Measurements from ENCODE around the gene AACS.
"Not testable (repeated sequence)": the region's sequence is repeated elsewhere in the genome, so short reads cannot be mapped to it uniquely, and the experiment has no call there.

AACS gene

DNA sequence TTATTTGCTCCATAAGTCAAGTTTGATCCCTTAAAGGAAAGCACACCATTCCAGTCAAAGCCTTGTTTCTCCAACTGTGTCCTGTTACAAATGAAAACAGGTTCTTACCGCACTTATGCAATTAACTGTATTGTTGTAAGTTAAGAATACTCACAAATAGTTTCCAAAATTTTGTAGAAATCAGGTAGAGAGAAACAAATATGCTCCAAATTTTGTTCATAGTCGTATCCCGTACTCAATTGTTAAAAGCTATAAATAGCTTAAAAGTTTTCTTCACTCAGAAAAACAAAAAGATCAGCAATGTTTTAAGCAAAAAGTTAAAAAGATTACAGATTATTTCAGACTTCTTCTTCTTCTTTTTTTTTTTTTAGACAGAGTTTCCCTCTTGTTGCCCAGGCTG lies 4.0 kb upstream of the AACS start:
- no peak for DNase-seq

DNA sequence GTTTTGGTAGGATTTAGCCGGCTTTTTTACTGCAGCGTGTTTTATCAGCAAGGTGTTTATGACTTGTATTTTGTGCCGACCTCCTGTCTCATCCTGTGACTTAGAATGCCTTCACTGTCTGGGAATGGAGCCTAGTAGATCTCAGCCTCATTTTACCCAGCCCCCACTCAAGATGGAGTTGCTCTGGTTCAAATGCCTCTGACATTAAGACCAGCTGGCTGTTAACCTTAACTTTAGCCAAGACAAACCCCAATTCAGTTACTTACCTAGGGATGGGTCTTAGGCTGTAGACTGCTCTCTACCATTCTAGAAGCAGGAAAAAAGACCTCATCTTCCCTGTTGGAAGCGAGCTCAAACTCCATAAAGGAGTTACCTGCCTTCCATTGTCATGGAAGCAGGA lies 1.7 kb upstream of the AACS start:
- not testable (repeated sequence) for DNase-seq

DNA sequence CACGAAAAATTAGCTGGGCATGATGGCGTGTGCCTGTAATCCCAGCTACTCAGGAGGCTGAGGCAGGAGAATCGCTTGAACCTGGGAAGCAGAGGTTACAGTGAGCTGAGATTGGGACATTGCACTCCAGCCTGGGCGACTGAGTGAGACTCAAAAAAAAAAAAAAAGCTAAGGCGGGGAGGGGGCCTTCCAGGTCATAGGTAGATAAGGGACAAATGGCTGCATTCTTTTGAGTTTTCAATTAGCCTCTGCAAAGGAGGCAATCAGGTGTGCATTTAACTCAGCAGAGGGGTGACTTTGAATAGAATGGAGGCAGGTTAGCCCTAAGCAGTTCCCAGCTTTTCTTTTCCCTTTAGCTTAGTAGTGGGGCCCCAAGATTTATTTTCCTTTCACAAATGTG lies 743 bp upstream of the AACS start:
- no peak for DNase-seq

DNA sequence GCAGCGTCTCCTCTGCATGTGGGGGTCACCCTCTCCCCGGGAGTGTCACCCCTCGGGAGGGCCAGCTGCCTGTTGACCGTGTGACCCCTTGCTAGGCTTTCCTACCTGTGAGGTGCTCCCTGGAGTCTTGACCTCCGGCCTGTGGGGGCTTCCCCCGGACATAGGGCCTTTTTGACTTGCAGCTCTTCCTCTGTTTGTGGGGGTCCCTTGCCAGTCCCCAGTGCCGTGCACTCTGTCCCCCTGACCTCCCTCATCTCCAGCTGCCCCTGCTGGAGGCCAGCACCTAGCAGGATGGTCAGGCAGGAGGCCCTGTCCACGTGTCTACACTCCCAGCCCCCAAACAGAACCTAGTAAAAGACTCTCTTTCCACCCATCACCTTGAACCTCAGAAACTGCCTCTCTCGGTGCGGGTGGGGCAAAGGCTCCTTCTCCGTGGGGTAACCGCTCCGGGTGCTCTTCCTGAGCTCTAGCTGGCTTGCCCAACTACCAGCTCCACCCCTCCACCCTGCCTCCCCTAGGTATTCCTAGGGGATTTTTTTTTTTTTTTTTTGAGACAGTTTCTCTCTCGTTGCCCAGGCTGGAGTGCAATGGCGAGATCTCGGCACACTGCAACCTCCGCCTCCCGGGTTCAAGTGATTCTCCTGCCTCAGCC lies 810 bp downstream of the AACS start:
- DNase-seq = no peak

DNA sequence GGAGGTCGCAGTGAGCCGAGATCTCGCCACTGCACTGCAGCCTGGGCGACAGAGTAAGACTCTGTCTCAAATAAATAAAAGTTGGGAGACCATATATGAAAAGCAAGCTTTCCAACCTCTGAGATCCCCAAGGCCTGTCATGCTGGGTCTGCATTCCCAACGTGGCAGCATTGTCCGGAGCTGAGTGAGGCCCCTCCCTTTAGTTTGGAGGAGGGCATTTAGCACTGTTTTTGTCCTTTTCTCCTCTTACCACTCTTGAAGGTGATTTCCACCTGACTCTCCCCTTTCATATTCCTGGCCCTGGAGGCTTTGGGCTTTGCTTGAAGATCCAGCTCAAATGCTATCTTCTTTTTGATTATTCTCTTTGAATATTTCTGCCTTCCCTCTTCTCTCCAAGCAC lies 3.2 kb downstream of the AACS start:
- no peak for DNase-seq

DNA sequence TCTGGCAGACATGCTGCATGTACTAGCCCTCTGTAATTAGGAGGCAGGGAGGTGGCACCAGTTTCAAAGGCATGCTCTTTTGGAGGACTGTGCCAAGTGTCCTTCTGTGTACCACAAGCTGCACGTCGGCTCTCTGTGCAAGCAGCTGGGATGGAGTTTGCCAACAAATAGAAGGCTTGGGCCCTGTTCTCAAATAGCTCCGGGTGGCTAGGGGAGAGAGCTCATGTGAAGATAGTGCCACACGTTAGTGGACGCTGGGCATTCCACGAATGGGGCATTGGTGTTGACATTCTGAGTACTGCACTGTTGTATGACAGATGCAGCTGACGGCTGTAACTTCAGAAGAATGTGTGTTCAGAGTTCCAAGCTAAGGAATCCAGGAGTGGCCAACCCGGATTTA lies 4.4 kb downstream of the AACS start:
- no peak for DNase-seq

DNA sequence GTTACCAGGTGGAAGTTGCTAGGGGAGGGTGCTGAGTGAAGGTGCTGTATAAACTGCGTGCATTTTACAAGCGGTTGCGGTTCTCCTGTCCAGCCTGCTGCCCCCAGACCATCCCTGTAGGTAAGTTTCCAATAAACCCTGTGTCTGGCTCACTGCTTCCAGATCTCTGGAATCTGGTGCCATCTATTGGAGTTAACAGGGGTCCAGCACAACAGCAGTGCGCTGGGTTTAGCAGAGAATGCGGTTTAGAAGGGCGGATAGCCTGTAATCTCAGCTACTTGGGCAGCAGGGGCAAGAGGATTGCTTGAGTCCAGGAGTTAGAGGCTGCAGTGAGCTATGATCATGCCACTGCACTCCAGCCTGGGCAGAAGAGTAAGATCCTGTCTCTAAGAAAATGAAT lies 4.9 kb downstream of the AACS start:
- no peak for DNase-seq

DNA sequence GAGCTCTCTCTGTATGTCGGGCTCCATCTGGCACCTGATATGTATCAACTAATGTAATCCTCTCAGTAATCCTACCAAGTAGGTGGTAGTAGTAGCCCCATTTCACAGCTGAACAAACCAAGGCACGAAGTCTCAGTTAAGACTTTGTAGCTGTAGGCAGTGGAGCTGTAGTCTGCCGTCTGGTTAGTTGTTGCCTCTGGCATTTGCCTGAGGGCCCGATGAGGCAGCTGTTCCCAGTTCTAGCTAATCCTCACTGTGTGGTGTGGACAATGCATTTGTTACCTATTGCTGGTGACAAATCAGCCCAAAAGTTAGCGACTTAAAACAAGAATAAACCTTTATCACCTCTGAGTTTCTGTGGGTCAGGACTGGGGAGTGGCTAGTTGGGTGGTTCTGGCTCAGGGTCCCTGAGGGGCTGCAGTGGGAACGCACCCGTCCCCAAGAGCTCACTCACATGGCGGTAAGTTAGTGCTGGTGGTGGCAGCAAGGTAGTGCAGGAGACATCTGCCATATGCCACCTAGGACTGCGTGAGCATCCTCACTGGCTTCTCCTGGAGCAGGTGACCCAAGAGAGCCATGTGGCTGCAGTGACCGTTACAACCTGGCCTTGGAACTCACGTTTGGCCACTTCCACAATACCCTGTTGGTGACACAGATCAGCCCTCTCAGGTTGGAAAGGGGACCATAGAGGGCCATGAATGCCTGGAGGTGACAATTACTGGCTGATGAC lies 5.6 kb downstream of the AACS start:
- no peak for DNase-seq

DNA sequence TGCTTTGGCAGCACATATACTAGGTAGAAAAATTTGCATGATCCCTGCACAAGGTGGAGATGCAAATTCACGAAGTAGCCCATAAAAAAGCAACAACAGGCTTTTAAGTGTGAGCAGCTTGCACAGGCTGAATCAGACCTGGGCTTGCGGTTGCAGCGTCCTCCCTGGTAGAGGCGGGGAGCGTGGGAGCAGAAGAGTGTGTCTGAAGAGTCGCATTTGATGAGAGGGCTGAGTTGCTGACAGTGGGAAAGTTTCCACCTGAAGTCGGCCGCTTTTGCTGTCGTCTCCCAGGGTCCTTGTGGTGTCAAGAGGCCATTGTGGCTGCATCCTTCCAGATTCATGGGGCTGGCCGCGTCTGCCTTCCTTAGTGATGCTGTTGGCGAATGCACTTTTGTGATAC lies 6.2 kb downstream of the AACS start:
- DNase-seq = no peak

DNA sequence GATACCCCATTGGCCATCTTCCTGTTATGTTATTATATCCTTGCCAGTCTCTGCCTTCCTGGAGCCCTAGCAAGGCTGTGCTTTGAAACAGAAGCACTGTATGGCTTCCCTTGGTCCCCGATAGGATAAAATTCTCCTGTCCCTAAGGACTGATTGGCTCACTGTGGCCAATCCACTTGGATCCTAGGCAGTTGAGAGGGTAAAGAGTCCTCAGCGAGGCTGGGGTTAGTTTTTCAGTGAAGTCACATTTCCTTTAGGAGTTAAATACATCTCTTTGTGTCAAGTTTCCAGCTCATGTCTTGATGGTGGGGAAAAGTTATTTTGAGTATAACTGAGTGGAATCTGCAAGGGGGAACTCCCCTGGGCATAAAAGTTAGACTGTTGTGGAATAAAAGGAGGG lies 7.3 kb downstream of the AACS start:
- DNase-seq = no peak

DNA sequence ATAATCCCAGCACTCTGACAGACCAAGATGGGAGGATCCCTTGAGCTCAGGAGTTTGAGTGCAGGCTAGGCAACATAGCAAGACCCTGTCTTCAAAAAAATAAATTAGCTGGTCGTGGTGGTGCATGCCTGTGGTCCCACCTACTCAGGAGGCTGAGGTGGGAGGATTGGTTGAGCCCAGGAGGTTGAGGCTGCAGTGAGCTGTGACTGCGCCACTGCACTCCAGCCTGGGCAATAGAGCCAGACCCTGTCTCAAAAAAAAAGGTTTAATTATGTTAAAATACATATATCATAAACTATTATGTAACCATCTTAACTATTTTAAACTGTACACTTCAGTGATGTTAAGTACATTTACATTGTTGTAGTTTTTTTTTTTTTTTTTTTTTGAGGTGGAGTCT lies 9.1 kb downstream of the AACS start:
- not testable (repeated sequence) for DNase-seq

DNA sequence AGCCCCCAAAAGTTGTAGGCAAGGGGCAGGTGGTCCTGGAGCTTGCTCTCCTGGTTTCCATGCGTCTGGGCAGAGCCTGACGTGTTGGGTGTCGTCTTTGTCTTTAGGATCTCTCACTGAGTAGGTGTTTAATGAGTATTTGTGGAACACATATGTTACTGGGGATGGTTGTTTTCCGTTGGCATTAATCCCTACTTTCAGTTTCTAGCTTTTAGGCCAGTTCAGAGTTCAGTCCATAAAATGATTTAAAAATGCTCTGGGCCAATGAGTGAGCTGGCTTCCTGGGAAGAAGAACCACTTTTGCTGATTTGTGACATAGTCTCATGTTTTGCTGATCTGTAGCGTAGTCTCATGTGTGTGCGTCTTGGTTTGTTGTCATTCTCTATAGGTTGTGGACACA lies 10.9 kb downstream of the AACS start:
- no peak for DNase-seq

DNA sequence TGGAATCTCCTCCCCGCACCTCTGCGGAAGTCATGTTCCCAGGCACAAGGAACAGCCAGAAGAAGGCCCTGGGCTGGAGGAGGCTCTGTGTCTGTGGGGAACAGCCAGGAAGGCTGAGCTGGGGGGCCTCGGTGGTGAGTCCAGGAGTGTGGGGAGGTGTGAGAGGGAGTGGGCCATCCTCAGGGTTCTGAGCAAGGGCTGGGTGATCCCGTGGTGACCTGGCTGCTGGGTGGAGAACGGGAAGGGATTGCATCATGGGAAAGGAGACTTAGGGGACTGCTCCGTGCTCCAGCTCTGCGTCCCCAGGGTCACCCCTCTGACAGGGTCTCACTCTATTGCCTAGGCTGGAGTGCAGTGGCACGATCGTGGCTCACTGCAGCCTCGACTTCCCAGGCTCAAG lies 13.8 kb downstream of the AACS start:
- DNase-seq = no peak

DNA sequence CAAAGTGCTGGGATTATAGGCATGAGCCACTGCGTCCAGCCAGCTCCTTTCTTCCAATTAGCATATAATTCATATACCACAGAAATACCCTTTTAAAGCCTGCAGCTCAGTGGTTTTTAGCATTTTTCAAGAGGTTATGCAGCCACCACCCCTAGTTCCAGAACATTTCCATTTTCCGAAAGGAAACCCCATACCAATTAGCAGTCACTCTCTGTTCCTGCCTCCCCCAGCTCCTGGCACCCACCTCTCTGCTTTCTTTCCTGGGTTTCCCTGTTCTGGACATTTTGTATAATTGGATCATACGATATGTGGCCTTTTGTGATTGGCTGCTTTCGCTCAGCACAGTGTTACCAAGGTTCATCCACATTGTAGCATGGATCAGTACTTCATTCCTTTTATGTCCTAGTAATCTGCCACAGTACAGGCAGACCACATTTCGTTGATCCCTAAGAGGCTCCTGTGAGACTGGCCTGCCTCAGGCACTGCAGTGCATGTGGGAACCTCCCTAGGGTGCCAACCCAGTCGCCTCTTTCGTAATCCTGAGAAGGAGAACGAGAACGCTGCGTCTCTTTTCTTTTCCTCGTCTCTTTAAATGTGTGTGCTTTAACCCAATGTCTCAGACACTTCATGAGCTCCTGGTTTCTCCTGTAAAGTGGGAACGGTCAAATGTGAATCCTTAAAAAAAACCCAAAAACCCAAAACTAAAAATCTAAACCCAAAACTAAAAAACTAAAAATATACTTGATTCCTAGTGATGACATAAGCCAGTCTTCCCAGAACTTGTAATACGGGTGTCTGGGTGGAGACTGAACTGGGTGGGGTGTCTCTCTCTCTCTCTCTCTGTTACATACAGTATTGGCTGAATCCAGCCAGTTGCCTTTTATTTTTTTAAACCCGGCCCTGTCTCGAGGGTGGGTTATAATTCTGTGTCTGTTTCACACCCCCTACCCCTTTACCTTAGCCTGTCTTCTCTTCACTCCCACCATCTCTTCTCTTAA lies 14.7 kb downstream of the AACS start:
- no peak for DNase-seq

DNA sequence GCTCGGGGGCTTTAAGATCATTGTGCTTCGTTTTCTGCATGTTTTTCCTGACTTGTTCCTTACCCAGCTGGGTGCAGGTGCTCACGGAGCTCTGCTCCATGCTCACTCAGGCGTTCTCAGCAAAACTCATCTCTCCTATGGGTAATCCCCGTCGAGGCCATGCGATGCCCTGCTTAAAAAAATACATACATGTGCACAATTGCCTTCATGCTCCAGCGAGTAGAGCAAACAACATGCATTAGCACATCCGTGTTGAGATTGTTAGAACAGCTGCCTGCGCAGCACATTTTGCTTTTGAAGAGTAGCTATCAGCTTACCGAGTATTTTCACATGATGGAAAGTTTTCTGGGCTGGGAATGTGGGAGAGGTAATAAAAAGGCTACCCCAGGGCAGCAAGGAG lies 16.2 kb downstream of the AACS start:
- no peak for DNase-seq

DNA sequence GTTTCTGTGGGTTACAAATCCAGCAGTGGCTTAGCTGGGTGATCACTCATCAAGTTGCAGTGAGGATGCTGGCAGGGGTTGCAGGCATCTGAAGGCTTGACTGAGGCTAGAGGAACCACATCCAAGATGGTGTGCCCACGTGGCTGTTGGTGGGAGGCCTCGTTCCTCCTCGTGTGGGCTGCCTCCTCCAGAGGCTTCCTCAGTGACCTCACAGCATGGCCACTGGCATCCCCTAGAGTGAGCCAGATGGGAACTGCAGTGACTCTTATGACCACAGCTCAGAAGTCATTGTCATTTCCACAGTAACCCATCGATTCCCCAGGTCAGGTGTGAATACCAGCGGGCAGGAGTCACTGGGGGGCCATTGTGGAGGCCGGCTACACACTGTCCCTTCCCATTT lies 17.8 kb downstream of the AACS start:
- DNase-seq = no peak

DNA sequence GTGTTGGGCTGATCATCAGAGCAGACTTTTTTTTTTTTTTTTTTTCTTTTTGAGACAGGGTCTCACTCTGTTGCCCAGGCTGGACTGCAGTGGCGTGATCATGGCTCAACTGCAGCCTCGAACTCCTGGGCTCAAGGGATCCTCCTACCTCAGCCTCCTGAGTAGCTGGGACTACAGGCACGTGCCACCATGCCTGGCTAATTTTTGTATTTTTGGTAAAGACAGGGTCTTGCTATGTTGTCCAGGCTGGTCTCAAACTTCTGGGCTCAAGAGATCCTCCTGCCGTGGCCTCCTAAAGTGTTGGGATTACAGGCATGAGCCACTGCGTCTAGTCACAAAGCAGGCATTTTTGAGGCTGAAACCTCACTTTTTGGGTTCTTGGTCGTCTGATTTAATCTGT lies 23.0 kb downstream of the AACS start:
- DNase-seq = not testable (repeated sequence)

DNA sequence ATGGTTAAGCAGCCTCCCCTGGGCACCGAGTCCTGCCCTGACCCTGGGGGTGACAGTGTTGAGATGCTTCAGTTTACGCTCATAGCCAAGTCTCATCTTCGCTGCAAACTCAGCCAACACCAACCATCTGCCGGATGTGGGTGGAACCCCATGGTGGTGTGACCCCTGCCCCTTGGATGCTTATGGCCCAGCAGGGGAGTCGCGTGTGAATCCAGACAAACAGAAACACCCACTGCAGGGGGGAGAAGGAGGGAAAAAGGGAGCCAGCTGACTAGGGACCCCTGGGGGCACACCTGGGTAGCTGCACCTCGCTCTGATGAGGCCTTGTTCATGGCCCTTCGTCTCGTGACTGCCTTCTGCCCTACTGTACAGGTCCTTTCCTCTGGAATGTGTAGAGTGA lies 23.8 kb downstream of the AACS start:
- no peak for DNase-seq

DNA sequence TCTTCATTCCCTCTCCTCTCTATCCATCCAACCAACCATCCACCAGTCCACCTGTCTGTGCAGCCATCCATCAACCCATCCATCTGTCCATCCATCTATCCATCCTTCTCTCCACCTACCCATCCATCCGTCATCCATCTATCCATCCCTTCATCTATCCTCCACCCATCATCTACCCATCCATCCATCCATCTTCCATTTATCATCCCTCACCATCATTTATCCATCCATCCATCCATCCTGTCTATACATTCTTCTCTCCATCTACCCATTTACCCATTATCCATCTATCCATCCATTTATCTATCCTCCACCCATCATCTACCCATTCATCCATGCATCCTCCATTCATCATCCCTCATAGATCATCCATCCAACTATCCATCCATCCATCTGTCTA lies 24.4 kb downstream of the AACS start:
- no peak for DNase-seq

DNA sequence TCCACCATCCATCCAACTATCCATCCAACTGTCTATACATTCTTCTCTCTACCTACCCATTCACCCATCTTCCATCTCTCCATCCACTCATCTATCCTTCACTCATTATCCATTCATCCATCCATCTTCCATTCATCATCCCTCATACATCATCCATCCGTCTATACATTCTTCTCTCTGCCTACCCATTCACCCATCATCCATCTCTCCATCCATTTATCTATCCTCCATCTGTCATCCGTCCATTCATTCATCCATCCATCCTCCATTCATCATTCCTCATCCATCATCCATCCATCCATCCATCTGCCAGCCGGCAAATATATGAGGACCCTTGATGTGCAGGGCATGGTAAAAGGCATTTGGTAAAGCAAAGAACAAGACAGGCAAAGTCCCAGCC lies 25.2 kb downstream of the AACS start:
- DNase-seq = no peak

DNA sequence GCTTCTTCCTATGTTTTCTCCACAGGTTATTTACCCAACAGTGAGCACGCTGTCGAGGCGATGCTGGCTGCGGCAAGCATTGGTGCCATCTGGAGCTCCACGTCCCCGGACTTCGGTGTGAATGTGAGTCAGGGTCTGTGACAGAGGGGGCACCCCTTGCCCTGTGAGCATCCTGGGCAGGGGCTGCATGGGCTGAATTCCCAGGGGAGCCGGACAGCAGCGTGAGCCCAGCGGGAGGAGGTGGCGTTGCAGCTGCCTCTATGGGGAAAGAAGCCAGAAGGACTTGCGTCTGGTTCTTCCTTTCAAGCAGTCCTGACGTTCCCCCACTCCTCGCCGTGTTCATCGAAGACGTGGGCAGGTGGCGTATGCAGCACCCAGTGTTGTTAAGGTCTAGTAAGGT lies 26.2 kb downstream of the AACS start:
- no peak for DNase-seq

DNA sequence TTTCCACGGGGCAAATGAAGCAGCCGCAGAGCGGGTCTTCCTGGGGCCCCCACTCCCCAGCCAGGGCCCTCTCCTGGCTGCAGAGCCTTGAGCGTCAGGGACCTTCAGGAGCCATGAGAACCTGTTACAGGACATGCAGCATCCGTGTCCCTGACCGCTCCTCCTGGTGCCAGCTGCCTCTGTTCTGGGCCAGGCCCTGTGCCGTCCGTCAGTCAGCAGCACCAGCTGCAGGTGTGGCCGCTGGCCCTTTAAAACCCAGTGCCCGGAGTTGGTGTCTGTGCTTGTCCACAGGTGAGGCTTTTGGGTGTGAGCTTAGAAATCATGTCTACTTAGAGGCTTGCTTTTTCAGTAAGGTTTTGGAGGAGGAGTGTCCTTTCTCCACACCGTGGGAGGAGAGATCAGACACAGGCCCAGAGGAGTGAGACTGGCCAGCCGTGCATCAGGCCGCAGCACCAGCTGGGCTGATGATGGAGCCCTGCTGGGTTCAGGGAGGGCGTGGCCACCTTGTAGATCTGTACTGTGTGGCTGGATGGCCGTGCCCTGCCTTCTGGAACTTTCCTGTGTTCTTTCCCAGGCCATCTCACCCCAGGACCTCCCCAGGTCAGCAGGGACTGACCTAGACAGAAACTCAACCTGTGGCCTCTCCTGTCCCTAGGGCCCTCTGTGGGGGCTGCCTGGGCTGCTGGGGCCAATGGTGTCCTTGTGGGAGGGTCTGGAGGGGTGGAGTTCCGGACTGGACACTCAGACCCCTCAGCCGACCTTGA lies 27.1 kb downstream of the AACS start:
- DNase-seq = no peak

All from NK-92 treated with Interleukin-12 subunit alpha and Interleukin-12 subunit beta, amount 100 ng/mL, for 24 hours (cell line).